HEK293 (cell line): ENCODE data around the gene KLHDC10.
A peak's percentile ranks its signal among the peaks of the same experiment; 100 is the strongest.

Experiments used
- IKZF3 ChIP-seq: fragments of 450-650 bp; IDR thresholded peaks from 2 replicates; pipeline ENCODE4 v1.5.0; 2018; ENCODE audit warnings: missing biosample characterization, mild to moderate bottlenecking, missing genetic modification characterization, moderate library complexity
- KLF1 ChIP-seq: fragments of 450-650 bp; formaldehyde crosslinking; IDR thresholded peaks from 2 replicates; pipeline ENCODE4 v1.5.1; 2016; ENCODE audit warnings: missing biosample characterization, missing genetic modification characterization
- KLF16 ChIP-seq: fragments of 450-650 bp; formaldehyde crosslinking; IDR thresholded peaks from 2 replicates; pipeline ENCODE4 v1.5.1; 2017; ENCODE audit warnings: missing biosample characterization, missing genetic modification characterization
- TRIM28 ChIP-seq: IDR thresholded peaks from 2 replicates; pipeline ENCODE4 v1.6.1; 2011; ENCODE audit warnings: low read length, control low read depth, borderline replicate concordance
- ZBTB17 ChIP-seq: fragments of 450-650 bp; formaldehyde crosslinking; IDR thresholded peaks from 2 replicates; pipeline ENCODE4 v1.5.1; 2016; ENCODE audit warnings: missing biosample characterization, missing genetic modification characterization
- ZFP3 ChIP-seq: fragments of 450-650 bp; formaldehyde crosslinking; IDR thresholded peaks from 2 replicates; pipeline ENCODE4 v1.5.1; 2016; ENCODE audit warnings: low read depth, missing biosample characterization, missing genetic modification characterization
- ZNF184 ChIP-seq: fragments of 450-650 bp; IDR thresholded peaks from 2 replicates; pipeline ENCODE4 v1.5.1; 2018; ENCODE audit warnings: missing biosample characterization, mild to moderate bottlenecking, missing genetic modification characterization
- ZNF416 ChIP-seq: fragments of 450-650 bp; formaldehyde crosslinking; IDR thresholded peaks from 2 replicates; pipeline ENCODE4 v1.5.1; 2016; ENCODE audit warnings: missing biosample characterization, missing genetic modification characterization
- ZNF423 ChIP-seq: fragments of 450-650 bp; formaldehyde crosslinking; IDR thresholded peaks from 2 replicates; pipeline ENCODE4 v1.5.1; 2016; ENCODE audit warnings: missing biosample characterization, missing genetic modification characterization
- ZNF433 ChIP-seq: fragments of 450-650 bp; formaldehyde crosslinking; IDR thresholded peaks from 2 replicates; pipeline ENCODE4 v1.5.1; 2016; ENCODE audit warnings: missing biosample characterization, missing genetic modification characterization, low read depth
- ZNF530 ChIP-seq: fragments of 450-650 bp; formaldehyde crosslinking; IDR thresholded peaks from 2 replicates; pipeline ENCODE4 v1.5.1; 2016; ENCODE audit warnings: low read depth, missing biosample characterization, missing genetic modification characterization
- ZNF544 ChIP-seq: fragments of 450-650 bp; formaldehyde crosslinking; IDR thresholded peaks from 2 replicates; pipeline ENCODE4 v1.5.0; 2017; ENCODE audit warnings: missing biosample characterization, missing genetic modification characterization
- ZNF548 ChIP-seq: fragments of 450-650 bp; formaldehyde crosslinking; IDR thresholded peaks from 2 replicates; pipeline ENCODE4 v1.5.1; 2016; ENCODE audit warnings: missing biosample characterization, missing genetic modification characterization
- ZNF658 ChIP-seq: fragments of 450-650 bp; formaldehyde crosslinking; IDR thresholded peaks from 2 replicates; pipeline ENCODE4; 2016; ENCODE audit warnings: missing biosample characterization, missing genetic modification characterization
- TF ChIP-seq, protein P1 (sequence below): fragments of 450-650 bp; formaldehyde crosslinking; IDR thresholded peaks from 2 replicates; pipeline ENCODE4 v1.5.1; 2016; ENCODE audit warnings: missing biosample characterization, missing genetic modification characterization
- TF ChIP-seq, protein P2 (sequence below): fragments of 450-650 bp; formaldehyde crosslinking; IDR thresholded peaks from 2 replicates; pipeline ENCODE4 v1.5.1; 2016; ENCODE audit warnings: missing biosample characterization, missing genetic modification characterization
- TF ChIP-seq, protein P3 (sequence below): fragments of 450-650 bp; formaldehyde crosslinking; IDR thresholded peaks from 2 replicates; pipeline ENCODE4 v1.5.1; 2016; ENCODE audit warnings: missing biosample characterization, missing genetic modification characterization
- TF ChIP-seq, protein P4 (sequence below): fragments of 450-650 bp; formaldehyde crosslinking; IDR thresholded peaks from 2 replicates; pipeline ENCODE4 v1.5.1; 2016; ENCODE audit warnings: missing biosample characterization, missing genetic modification characterization, low read depth
- TF ChIP-seq, protein P5 (sequence below): fragments of 450-650 bp; formaldehyde crosslinking; IDR thresholded peaks from 2 replicates; pipeline ENCODE4 v1.5.1; 2017; ENCODE audit warnings: missing biosample characterization, missing genetic modification characterization
- TF ChIP-seq, protein P6 (sequence below): fragments of 450-650 bp; formaldehyde crosslinking; IDR thresholded peaks from 2 replicates; pipeline ENCODE4 v1.5.1; 2016; ENCODE audit warnings: missing biosample characterization, missing genetic modification characterization
- TF ChIP-seq, protein P7 (sequence below): fragments of 450-650 bp; formaldehyde crosslinking; IDR thresholded peaks from 2 replicates; pipeline ENCODE4 v1.5.1; 2016; ENCODE audit warnings: missing biosample characterization, missing genetic modification characterization

KLHDC10 gene

DNA sequence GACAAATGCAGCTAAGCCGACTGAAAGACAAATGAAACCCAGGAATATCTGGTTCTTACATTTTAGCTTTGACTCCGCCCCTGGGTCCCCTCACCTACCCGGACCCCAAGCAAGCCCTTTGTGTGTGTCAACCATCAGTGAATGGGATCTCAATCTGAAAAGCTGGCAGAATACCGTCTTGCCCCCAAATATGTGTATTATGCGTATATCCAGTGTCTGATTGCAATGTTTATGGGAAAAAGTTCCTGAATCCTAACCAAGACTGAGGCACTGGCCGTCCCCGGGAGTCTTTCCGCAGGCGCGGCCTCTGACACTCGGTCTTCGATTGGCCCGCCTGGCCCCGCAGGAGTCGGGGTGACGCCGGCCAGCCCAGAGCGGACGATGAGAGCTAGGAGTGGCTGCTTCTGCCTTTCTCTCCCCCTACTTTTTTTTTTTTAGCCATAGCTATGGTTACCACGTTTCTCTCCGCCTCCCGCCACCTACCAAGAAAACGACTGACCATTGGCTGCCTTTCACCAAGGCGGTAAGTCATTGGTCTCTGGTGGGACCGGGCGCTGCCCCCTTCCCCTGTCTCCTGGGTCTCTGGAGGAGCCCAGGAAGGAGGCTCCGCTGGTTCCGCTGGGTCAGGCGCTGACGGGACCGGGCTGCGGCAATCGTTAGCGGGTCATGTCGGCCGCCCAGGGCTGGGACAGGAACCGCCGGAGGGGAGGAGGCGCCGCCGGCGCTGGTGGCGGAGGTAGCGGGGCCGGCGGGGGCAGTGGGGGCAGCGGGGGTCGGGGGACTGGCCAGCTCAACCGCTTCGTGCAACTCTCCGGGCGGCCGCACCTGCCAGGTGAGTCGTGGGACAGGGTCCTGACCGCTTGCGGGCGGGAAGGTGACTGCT lies at the start of gene KLHDC10 (continued):
- TF ChIP-seq, protein P1, sequence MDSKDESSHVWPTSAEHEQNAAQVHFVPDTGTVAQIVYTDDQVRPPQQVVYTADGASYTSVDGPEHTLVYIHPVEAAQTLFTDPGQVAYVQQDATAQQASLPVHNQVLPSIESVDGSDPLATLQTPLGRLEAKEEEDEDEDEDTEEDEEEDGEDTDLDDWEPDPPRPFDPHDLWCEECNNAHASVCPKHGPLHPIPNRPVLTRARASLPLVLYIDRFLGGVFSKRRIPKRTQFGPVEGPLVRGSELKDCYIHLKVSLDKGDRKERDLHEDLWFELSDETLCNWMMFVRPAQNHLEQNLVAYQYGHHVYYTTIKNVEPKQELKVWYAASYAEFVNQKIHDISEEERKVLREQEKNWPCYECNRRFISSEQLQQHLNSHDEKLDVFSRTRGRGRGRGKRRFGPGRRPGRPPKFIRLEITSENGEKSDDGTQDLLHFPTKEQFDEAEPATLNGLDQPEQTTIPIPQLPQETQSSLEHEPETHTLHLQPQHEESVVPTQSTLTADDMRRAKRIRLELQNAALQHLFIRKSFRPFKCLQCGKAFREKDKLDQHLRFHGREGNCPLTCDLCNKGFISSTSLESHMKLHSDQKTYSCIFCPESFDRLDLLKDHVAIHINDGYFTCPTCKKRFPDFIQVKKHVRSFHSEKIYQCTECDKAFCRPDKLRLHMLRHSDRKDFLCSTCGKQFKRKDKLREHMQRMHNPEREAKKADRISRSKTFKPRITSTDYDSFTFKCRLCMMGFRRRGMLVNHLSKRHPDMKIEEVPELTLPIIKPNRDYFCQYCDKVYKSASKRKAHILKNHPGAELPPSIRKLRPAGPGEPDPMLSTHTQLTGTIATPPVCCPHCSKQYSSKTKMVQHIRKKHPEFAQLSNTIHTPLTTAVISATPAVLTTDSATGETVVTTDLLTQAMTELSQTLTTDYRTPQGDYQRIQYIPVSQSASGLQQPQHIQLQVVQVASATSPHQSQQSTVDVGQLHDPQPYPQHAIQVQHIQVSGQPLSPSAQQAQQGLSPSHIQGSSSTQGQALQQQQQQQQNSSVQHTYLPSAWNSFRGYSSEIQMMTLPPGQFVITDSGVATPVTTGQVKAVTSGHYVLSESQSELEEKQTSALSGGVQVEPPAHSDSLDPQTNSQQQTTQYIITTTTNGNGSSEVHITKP = peak; percentile 85
- TF ChIP-seq, protein P2, sequence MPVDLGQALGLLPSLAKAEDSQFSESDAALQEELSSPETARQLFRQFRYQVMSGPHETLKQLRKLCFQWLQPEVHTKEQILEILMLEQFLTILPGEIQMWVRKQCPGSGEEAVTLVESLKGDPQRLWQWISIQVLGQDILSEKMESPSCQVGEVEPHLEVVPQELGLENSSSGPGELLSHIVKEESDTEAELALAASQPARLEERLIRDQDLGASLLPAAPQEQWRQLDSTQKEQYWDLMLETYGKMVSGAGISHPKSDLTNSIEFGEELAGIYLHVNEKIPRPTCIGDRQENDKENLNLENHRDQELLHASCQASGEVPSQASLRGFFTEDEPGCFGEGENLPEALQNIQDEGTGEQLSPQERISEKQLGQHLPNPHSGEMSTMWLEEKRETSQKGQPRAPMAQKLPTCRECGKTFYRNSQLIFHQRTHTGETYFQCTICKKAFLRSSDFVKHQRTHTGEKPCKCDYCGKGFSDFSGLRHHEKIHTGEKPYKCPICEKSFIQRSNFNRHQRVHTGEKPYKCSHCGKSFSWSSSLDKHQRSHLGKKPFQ = no peak
- TF ChIP-seq KLF1 (tag by site-specific recombination) (peak; percentile 72), KLF16 (tag by site-specific recombination) (peak; percentile 81), ZNF530 (tag by site-specific recombination) (no peak), TRIM28 (peak; percentile 67; the same call in 1 of the 2 replicates), ZNF423 (tag by site-specific recombination) (no peak), ZNF548 (peak; percentile 72), IKZF3 (tag by site-specific recombination) (peak; percentile 94), ZNF658 (tag by site-specific recombination) (no peak), ZNF433 (tag by site-specific recombination) (no peak), ZFP3 (tag by site-specific recombination) (no peak), ZBTB17 (tag by site-specific recombination) (peak; percentile 100), ZNF544 (tag by site-specific recombination) (no peak), ZNF184 (tag by site-specific recombination) (peak; percentile 60; the same call in 1 of the 2 replicates), ZNF416 (tag by site-specific recombination) (no peak)
- TF ChIP-seq, protein P3, sequence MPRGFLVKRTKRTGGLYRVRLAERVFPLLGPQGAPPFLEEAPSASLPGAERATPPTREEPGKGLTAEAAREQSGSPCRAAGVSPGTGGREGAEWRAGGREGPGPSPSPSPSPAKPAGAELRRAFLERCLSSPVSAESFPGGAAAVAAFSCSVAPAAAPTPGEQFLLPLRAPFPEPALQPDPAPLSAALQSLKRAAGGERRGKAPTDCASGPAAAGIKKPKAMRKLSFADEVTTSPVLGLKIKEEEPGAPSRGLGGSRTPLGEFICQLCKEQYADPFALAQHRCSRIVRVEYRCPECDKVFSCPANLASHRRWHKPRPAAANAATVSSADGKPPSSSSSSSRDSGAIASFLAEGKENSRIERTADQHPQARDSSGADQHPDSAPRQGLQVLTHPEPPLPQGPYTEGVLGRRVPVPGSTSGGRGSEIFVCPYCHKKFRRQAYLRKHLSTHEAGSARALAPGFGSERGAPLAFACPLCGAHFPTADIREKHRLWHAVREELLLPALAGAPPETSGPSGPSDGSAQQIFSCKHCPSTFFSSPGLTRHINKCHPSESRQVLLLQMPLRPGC (tag by site-specific recombination) = peak; percentile 78
- TF ChIP-seq, protein P4, sequence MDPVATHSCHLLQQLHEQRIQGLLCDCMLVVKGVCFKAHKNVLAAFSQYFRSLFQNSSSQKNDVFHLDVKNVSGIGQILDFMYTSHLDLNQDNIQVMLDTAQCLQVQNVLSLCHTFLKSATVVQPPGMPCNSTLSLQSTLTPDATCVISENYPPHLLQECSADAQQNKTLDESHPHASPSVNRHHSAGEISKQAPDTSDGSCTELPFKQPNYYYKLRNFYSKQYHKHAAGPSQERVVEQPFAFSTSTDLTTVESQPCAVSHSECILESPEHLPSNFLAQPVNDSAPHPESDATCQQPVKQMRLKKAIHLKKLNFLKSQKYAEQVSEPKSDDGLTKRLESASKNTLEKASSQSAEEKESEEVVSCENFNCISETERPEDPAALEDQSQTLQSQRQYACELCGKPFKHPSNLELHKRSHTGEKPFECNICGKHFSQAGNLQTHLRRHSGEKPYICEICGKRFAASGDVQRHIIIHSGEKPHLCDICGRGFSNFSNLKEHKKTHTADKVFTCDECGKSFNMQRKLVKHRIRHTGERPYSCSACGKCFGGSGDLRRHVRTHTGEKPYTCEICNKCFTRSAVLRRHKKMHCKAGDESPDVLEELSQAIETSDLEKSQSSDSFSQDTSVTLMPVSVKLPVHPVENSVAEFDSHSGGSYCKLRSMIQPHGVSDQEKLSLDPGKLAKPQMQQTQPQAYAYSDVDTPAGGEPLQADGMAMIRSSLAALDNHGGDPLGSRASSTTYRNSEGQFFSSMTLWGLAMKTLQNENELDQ (tag by site-specific recombination) = no peak
- TF ChIP-seq, protein P5, sequence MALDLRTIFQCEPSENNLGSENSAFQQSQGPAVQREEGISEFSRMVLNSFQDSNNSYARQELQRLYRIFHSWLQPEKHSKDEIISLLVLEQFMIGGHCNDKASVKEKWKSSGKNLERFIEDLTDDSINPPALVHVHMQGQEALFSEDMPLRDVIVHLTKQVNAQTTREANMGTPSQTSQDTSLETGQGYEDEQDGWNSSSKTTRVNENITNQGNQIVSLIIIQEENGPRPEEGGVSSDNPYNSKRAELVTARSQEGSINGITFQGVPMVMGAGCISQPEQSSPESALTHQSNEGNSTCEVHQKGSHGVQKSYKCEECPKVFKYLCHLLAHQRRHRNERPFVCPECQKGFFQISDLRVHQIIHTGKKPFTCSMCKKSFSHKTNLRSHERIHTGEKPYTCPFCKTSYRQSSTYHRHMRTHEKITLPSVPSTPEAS (tag by site-specific recombination) = 0 out of 2 replicates have a peak, but pooled peaks have one; percentile 17
- TF ChIP-seq, protein P6, sequence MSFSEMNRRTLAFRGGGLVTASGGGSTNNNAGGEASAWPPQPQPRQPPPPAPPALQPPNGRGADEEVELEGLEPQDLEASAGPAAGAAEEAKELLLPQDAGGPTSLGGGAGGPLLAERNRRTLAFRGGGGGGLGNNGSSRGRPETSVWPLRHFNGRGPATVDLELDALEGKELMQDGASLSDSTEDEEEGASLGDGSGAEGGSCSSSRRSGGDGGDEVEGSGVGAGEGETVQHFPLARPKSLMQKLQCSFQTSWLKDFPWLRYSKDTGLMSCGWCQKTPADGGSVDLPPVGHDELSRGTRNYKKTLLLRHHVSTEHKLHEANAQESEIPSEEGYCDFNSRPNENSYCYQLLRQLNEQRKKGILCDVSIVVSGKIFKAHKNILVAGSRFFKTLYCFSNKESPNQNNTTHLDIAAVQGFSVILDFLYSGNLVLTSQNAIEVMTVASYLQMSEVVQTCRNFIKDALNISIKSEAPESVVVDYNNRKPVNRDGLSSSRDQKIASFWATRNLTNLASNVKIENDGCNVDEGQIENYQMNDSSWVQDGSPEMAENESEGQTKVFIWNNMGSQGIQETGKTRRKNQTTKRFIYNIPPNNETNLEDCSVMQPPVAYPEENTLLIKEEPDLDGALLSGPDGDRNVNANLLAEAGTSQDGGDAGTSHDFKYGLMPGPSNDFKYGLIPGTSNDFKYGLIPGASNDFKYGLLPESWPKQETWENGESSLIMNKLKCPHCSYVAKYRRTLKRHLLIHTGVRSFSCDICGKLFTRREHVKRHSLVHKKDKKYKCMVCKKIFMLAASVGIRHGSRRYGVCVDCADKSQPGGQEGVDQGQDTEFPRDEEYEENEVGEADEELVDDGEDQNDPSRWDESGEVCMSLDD (tag by site-specific recombination) = peak; percentile 92
- TF ChIP-seq, protein P7, sequence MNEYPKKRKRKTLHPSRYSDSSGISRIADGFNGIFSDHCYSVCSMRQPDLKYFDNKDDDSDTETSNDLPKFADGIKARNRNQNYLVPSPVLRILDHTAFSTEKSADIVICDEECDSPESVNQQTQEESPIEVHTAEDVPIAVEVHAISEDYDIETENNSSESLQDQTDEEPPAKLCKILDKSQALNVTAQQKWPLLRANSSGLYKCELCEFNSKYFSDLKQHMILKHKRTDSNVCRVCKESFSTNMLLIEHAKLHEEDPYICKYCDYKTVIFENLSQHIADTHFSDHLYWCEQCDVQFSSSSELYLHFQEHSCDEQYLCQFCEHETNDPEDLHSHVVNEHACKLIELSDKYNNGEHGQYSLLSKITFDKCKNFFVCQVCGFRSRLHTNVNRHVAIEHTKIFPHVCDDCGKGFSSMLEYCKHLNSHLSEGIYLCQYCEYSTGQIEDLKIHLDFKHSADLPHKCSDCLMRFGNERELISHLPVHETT = peak; percentile 77; the same call in 1 of the 2 replicates
